NCI-H226 (cell line): ENCODE measurements around the gene LARGE1.
"Not testable (repeated sequence)": the region's sequence is repeated elsewhere in the genome, so short reads cannot be mapped to it uniquely, and the experiment has no call there.

ENCODE experiments used
- DNase-seq: peaks from one replicate; pipeline ENCODE4 v3.0.0-alpha.2; 2015

Gene LARGE1

DNA sequence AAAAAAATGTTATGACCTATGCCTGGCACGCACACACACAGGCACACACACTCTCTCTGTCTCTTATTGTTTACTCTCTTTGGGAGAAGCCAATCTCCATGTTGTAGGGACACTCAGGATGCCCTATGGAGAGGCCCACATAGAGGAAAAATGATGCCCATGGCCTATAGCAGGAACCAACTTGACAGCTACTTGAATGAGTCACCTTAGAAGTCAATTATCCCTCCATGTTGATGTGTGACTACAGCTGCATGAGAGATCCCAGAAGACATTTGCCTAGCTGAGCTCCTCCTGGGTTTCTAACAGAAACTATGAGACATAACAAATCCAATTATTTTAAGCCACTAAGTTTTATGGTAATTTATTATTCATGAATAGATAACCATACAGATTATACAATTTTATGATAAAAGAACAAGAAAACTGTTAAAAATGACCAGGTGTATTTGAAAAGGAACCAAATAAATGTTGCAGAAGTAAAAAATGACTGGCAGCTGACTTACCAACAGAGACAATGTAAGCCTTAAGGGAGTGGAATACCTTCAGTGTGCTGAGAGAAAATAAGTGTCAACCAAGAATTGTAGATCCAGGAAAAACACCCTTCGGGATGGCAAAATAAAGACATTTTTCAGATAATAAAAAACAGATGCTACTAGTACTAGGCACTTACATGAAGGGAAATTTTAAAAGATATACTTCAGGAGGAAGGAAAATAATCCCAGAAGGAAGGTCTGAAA lies 458.4 kb downstream of the LARGE1 start:
- no peak for DNase-seq

DNA sequence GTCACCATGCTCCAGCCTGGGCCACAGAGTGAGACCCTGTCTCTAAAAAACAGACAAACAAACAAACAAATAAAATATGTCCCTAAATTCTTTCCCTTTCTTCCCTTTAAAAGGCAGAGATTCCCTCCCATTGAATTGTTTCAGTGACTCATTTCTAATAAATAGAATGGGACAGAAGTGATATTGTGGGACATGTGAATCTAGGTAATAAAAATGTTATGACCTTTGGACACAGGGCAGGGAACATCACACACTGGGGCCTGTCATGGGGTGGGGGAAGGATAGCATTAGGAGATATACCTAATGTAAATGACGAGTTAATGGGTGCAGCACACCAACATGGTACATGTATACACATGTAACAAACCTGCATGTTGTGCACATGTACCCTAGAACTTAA lies 459.0 kb downstream of the LARGE1 start:
- DNase-seq: not testable (repeated sequence)

DNA sequence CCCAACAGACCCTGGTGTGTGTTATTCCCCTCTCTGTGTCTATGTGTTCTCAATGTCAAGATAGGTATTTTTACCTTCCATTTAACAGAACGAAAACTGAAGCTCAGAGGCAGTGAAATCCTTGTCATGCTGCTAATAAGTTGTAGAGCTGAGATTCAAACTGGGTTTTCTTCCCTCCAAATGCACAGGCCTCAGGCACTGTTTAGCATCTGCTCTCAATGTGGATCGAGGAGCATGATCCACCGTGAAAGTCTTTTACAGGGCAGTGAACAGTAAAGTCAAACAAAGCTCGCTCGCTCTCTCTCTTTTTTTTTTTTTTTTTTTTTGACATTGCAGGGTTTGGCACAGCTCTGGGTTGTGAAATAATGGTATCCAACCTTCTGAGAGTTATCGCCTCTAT lies 461.1 kb downstream of the LARGE1 start:
- DNase-seq: no peak

DNA sequence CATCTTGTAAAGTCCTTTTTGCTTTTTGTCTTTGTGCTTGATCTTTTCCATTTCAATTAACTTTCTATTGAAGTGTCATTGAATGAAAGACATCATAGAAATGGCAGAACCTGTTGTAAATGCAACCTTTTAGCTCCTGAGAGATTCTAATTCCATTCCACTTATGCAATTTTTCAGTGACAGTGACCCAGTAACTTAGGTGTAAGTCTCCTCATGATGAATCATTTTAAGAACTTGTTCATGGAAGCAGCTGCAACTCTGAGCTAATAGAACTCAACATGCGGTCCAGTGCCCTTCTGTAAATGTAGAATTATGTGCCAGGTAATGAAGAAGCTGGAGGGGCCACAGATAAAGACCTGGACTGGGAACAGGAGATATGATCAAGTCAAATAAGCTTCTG lies 463.8 kb downstream of the LARGE1 start:
- no peak for DNase-seq

DNA sequence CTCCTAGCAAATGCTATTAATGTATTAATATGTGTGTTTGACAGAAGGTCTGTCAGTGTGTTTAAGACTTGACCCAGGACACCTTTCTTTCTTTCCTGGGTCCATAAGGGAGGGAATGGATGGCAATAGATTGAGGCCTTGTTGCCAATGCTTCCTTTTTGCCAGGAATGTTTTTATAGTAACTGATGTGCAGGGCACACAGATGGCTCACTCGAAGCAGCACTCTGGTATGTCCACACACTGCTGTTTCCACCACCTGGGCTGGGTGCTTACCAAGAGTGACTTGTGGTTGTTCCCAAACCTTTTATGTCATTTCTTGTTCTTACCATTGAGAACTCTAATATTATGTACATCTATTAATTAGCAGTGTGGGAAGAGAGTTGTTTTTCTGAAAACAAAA lies 465.2 kb downstream of the LARGE1 start:
- DNase-seq: no peak

DNA sequence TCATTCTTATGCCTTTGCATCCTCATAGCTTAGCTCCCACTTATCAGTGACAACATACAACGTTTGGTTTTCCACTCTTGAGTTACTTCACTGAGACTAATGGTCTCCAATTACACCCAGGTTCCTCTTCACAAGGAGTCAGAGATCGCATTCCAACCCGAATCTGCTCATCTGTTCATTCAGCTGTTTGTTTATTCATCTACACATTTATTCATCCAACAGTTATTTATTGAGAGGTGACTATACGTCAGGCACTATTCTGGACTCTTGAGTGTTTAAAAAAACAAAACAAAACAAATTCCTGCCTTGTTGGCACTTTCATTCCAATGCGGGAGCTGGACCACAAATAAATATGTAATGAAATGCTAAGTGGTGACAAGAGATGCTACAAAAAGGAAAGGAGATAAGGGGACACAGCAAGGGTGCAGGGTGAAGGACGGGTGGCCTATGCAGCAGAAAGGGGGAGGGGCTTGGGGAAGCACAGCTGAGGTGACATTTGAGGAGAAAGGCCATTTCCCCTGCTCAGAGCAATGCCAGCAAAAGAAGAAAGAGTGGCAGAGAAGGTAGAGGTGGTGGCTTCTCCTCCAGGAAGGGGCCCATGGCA lies 468.3 kb downstream of the LARGE1 start:
- no peak for DNase-seq

DNA sequence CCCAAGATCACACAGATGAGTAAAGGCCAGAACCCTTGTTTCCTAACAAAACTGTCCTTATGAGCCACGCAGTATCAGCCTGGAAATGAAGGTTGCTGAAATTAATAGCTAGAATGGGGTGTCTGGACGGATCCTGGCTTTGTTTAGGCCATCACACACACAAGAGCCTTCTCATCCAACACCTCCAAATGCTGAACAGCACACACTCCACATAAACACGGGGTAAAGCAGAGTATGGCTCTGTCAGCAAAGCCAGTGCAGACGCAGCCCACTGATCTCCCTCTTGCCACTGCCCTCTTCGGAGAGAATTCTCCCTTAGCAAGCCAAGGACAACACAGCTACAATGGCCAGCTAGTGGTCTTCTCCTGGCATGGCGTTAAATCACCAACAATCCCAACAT lies 469.5 kb downstream of the LARGE1 start:
- no peak for DNase-seq

DNA sequence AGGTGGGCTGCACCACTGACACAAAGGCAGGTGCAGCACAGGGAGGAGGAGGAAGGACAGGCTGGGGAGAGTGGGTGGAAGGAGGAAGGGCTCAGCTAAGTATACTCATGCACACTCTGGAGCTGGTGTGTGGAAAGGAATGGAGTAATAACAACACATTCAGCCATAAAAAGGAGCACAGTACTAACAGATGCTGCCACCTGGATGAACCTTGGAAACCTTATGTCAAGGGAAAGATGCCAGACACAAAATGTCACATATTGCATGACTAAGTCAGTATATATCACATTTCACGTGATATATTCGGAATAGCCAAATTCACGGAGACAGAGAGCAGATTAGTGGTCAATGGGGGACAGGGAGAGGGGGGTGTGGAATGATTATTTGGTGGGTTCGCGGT lies 472.5 kb downstream of the LARGE1 start:
- no peak for DNase-seq

DNA sequence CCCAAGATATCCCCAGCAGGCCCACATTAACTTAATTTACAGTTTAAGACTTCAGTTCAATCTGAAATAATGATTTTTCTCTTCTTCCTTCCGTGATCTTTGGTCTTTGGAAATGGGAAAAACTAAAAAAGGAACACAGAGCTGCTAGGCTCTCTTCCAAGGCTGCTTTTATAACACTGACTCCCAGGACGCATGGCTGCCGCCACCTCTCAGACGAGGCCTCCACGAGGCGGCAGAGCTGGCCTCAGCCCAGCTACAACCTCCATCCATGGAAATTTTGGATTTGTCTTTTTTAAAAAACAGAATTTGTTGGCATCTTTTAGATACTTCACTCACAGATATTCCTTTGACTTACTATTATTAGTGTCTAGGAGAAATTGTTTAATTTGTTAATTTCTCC lies 476.6 kb downstream of the LARGE1 start:
- DNase-seq: no peak

DNA sequence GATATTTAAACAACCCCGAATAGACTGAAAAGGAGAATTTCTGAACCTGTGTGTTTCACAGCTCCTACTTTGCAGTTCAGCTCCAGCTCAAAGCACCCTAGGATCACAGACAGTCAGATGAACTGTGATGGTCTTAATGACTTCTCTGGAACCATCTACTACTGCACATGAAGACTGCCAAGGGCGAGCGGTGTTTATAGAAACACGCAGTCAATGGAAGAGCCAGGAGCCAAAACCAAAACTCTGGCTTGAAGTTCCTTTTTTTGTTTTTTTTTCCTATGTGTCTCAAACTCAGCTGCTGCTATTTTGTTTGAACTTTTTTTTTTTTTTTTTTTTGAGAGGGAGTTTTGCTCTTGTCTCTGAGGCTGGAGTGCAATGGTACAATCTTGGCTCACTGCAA lies 479.5 kb downstream of the LARGE1 start:
- DNase-seq: no peak

DNA sequence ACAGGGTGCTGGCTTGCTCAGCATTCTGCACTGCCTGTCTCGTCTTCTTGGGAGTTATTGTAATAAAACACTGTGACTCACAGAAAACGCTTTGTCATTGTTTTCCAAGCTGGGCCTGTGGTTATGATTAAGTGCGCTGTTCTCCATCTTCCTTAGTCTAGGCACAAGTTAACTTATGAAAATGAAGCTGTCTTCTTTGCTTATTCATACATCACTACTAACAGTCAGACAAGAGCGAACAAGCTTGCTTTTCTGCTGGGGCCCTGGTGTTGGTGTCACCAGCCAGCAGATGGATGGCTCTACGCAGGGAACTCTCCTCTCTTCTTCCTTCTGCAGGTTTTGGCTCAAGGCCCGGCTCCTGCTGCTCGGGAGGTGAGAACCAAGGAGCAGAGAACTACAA lies 482.0 kb downstream of the LARGE1 start:
- peak; percentile 28 for DNase-seq

DNA sequence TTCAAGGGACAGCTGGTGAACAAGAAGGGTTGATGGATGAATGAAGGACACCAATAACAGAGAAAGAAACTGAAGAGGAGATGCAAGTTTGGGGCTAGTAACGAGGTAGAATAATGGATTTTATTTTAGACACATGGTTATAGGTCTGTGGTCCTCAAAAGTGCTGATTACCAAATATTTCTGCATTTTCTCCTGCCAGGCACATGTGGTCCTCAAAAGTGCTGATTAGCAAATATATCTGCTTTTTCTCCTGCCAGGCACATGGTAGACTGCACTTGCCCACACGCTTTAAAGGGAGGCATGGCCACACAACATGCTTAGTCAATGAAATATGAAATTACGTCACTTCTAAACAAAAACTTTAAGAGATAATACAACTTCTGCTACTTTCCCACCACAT lies 489.0 kb downstream of the LARGE1 start:
- no peak for DNase-seq

DNA sequence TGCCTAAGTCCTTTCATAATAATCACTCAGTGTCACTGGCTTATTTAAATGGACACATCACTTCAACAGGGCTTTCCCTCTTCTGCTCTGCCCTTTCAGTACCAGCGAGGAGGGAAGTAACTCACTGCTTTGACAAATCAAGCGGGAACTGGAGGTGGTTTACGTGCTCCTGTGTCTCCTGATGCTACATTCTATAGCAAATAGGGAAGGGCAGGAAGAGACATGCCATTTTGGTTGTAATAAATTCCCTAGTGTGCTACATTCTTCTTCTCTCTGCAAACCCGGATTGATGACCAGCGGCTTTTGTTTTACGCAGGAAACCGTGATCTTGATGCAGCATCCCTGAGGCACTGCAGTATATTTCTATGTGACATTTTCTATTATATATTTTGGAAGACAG lies 491.0 kb downstream of the LARGE1 start:
- no peak for DNase-seq

DNA sequence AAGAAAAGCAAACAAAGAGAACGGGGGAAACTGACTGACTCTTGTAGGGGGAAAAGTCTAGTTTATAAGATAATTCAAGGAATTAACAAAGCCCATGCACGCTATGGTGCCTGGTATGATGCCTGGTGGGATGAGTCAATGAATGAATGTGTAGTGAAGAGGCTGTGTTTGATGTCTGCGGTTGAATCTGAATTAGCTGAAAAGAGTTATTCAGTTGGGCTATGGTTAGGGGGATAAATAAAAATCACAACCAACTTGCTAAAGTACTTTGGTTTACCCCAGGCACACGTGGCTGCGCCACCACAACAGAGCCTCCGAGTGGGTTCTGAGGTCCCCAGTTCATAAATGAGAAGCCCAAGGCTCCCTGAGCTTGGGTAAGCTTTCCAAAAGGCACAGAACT lies 492.8 kb downstream of the LARGE1 start:
- no peak for DNase-seq

DNA sequence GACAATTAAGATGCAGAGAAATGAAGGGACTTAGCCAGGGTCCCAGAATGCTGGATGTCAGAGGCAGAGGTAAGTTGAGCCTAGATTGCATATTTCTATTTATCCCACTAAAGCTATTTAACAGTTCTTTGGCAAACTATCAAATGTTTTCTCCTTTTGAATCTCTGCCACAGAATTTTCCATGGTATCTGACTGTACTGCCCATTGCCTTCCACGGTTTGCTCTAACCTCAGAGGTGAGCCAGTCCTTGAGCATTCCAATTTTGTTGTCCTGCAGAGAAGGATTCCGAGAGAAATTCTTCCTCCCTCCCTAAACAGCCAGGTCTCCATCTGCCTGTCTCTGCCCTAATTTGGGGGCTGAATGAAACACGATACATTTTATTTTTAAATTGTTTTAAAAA lies 493.8 kb downstream of the LARGE1 start:
- no peak for DNase-seq

DNA sequence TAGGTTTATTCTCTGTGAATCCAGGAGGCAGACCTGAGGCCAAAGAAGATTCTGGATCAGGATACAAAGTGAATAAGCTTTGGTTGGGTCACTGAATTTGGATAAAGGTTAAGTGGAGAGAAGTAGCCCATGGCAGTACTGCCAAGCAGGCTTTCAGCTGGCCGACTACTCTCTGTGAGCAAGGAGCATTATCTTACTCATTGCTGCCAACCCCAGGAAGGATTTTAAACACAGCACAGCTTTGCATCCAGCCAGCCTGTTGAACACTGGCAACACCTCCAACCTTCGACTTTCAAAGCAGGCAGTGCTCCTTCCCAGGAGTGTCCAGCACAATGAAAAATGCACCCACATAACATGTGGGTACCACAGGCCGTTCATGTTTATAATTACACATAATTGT lies 498.4 kb downstream of the LARGE1 start:
- no peak for DNase-seq

DNA sequence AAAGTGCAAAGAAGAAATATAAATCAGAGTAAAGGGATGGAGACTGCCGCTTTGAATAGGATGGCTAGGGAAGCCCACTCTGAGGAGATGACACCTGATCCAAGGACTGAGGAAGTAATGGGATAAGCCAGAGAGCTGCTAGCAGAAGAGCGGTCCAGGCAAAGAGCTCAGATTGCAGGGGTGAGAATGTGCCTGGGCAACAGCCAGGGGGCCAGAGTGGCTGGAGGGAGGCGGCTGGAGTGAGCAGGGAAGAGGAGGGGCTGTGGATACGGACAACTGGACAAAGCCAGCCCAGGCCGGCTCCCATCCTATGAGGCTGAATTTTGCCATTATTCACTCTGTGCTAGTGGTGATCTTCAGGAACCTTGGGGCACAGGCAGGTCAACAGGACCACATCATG lies 501.8 kb downstream of the LARGE1 start:
- DNase-seq: no peak

DNA sequence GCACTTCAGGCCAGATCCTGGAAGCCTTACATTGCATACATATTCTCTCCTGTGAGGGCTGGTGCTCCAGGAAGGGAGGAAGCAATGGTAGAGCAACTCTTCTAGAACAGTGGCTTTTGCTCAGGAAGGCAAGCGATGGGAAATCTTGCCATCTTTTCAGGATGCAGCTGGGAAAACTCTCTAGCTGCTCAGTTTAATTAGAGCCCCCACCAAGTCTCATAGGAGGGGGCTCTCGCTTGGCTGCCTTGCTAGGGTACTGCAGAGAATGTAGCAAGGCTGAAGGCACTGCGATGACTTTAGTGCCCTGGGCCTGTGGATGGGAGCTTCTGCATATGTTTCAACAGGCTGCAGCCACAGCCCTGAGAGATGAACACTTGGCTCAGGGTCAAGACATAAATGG lies 504.9 kb downstream of the LARGE1 start:
- DNase-seq: no peak

DNA sequence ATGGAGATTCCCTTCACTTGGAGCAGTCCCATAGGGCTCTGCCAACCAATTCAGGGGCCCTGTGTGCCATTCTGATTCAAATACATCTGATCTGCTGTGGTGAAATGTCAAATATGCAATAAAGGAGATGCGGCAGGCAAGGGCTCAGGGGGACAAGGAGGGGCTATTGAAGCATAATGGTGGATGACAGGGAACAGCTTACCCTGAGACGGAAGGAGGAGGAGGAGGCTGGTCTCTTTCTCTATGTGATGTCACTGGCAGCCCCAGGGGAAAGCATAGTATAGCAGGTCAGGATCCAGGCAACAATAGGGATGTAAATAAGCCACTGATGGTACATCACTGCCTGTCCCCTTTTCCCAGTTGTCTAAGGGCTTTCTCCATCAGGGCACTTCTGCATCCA lies 511.2 kb downstream of the LARGE1 start:
- no peak for DNase-seq

DNA sequence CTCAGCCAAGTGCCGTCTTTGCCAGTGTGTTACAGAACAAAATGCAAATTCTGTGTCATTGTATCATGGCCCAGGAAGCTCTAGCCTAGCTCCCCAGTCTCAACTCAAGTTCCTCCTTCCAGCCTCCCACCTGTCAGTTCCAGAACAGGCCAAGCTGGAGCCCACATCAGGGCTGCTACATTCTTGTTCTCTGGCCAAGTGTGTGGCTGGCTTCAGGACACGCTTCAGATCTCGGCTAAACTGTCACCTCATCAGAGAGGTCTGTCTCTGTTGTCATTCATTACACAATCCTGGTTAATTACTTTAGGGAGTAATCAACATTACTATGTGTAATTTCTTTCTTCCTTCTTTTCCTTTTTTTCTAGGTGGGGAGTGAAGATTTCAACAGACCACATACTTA lies 515.1 kb downstream of the LARGE1 start:
- DNase-seq: no peak

DNA sequence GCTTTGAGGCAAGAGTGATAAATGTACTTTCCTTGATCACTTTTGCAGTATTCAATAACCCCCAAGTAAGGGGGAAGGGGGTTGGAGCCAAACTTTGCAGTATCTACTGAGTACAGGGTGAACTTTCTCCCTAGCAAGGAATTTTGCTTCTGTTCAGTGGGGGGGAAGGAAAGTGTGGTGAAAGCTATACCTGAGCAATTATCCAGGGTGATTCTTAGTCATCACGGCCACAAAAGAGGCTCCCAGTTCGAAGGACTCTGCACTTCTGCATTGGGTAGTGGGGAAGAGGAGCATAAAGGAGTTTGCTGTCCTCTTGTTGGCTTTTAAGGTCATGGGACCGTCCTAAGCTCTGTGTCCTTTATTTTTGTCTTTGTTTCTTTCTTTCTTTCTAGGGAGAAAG lies 515.6 kb downstream of the LARGE1 start:
- DNase-seq: no peak

DNA sequence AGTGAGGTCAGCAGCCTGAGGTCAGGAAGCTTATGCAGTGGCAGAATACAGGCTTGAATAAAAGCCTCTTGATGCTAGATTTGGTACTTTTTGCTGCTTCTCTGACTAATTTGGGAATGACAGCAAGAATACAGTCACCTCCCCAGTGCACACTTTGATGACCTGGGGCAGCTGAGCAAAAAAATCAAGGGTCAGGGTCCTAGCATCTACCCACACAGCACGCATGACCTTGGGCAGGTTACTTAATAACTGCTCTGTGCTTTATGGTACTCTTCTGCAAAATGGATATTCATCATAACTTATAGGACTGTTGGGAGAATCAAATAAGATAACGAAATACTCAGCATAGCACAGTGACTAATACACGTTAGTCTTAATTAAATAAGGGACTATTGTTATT lies 518.0 kb downstream of the LARGE1 start:
- DNase-seq: no peak

DNA sequence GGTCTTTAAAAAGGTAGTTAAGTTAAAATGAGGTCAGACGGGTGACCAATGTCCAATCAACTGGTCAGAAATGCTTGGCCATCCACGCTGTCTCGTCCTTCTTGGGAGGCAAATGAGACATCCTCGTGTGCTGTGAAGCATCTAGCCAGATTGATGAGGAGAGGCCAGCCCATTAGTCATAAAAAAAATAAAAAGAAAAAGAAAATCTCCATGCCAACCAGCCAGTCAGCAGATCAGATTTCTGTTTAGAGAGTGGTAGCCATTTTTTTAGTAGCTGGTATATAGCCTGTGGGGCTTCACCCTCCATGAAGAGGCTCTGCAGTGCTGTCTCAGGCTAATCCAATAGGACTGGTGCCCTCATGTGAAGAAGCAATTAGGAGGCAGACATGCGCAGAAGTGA lies 519.0 kb downstream of the LARGE1 start:
- no peak for DNase-seq

DNA sequence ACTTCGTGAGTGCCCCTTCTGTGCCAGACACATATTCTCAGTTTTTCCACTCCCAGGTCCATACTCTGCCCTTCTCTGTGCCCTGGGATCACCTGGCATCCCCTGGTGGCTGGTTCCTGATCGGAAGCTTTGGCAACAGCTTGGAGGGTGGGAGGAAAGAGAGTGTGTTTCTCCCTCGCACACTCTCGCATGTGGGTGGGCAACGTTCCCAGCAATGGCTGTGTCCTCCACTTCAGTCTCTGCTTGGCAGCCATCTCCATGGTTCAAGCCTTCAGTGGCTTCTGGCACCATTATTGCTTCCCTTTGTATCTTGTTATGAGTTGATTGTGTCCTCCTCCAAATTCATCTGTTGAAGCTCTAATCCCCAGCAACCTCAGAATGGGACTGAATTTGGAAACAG lies 519.4 kb downstream of the LARGE1 start:
- DNase-seq: no peak
